H1 (cell line): Measurements from ENCODE around the gene CPPED1. TPM values are rescaled to one million over a fixed set of nuclear protein-coding genes. Genes with fewer than 3 reads are reported as not detected.

Experiments used
- ASH2L ChIP-seq: fragments of 200-600, 300-600 bp; sonication (generic); IDR thresholded peaks from one replicate; pipeline ENCODE4 v1.7.1; 2017; ENCODE audit warnings: low read length
- JUN ChIP-seq: IDR thresholded peaks from 2 replicates; pipeline ENCODE4 v1.6.1; 2011; ENCODE audit warnings: low read depth, mild to moderate bottlenecking, improper control_type of control experiment, low read length
- MAFK ChIP-seq: IDR thresholded peaks from 2 replicates; pipeline ENCODE4 v1.6.1; 2012; ENCODE audit warnings: low read depth, mild to moderate bottlenecking, improper control_type of control experiment, low read length
- TEAD4 ChIP-seq: IDR thresholded peaks from 2 replicates; pipeline ENCODE4 v1.6.1; 2012; ENCODE audit warnings: low read depth, low read length, inconsistent platforms, mixed read lengths
- polyA plus RNA-seq, 7 experiments: library from polyadenylated mRNA; depleted of rRNA in 3 of 7; stranded (reverse) in 5 of 7; unstranded in 2 of 7; fragments of >200 nt in 5 of 7; fragments of 200-250 nt in 2 of 7; gene quantifications; 1 replicate in 5 of 7; 2 replicates in 1 of 7; 4 replicates in 1 of 7; pipeline versions ENCODE4 v1.2.1 to v1.2.3, GENCODE V29; 2011 to 2013; ENCODE audit warnings: missing spikeins in 2 of 7, mixed read lengths in 2 of 7
- total RNA-seq: library from RNA; stranded (reverse); fragmentation: NEBNext Ultra II Directional; extraction: Animal tissue kit (Norgen Biotek cat#: 25700); gene quantifications from 2 replicates; pipeline ENCODE4 v1.2.1, GENCODE V29; 2021

CPPED1 gene
- total and polyA plus RNA-seq, 2 of the 8 experiments (the other 6 are each of a cell fraction or from before 2014, with no cell fraction given): 3.5 to 11.2 TPM

- TF ChIP-seq TEAD4: no peak
- TF ChIP-seq ASH2L: no peak
- TF ChIP-seq JUN: no peak
- no peak for TF ChIP-seq MAFK
Measured at GRCh38 chr16:12805066-12805465, 1.4 kb upstream of the CPPED1 start (continued).
